Colonic mucosa (tissue), 4 donors: Measurements from ENCODE around the gene FSD2. TPM values are rescaled to one million over a fixed set of nuclear protein-coding genes. Genes with fewer than 3 reads are reported as not detected.
"Not testable (repeated sequence)": the region's sequence is repeated elsewhere in the genome, so short reads cannot be mapped to it uniquely, and the experiment has no call there.

Experiments
- DNase-seq: peaks from one replicate; pipeline ENCODE4 v3.0.0-alpha.2; 2020
- H3K27ac ChIP-seq: fragments of 200-600 bp; one replicate; pipeline ENCODE4 v1.8.0; 2021
- H3K27me3 ChIP-seq: fragments of 200-600 bp; one replicate; pipeline ENCODE4 v1.8.0; 2021
- H3K36me3 ChIP-seq: fragments of 200-600 bp; one replicate; pipeline ENCODE4 v1.8.0; 2021
- H3K4me1 ChIP-seq: fragments of 200-600 bp; one replicate; pipeline ENCODE4 v1.8.0; 2021; ENCODE audit warnings: mild to moderate bottlenecking
- H3K4me3 ChIP-seq: fragments of 200-600 bp; one replicate; pipeline ENCODE4 v1.8.0; 2021
- H3K9ac ChIP-seq, 2 donors: one replicate each; pipeline ENCODE4 v1.7.0; 2013; ENCODE audit warnings: control low read depth in 2 of 2, low read depth in 2 of 2, low read length in 2 of 2
- H3K9me3 ChIP-seq: fragments of 200-600 bp; one replicate; pipeline ENCODE4 v1.8.0; 2021
- intact Hi-C: fragments of 100-400 bp; cut with DNase I; formaldehyde crosslinking; loops from one replicate; pipeline ENCODE4 v1.14.1; 2022
- total RNA-seq, 2 donors: library from RNA; stranded (reverse); fragmentation: NEBNext Ultra II Directional in 1 of 2; extraction: Animal tissue kit (Norgen Biotek cat#: 25700) in 1 of 2; gene quantifications; one replicate each; pipeline ENCODE4 v1.2.1, GENCODE V29; 2021
- TF ChIP-seq, protein P1 (sequence below): fragments of 200-600 bp; IDR thresholded peaks from one replicate; pipeline ENCODE4 v1.8.0; 2022; ENCODE audit warnings: antibody characterized with exemption, mild to moderate bottlenecking
- donor health status: healthy.
- donor health status: DM: no; HTN: no; CAD: no.
- donor health status: DM: no; HTN: no; CAD: no.

The FSD2 gene
- total RNA-seq, 2 donors from 2014 or later: not detected

DNA sequence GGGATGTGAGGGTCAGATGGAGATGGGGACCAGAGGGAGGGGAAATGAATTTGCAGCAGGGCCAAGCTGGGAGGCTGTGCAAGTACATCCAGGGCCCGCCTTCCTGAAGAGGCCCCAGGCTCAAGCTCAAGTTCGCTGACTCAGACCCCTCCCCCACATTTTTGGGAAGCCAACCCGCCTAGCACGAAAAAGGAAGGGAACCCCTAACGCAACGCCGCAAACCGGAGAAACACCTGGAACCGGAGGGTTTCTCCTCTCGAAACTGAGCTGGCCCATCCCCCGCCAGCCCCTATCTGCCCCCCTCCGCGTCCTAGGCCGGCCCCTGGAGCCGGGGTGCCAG is 96.8 kb downstream of the FSD2 start:
- Histone ChIP-seq H3K4me1 (peaks cover 7% of the 10 kb centered on the region), H3K9ac (peak overlapping the region in 1 of 2 donors; percentile 43), H3K9me3 (no peaks in the 10 kb centered on the region), H3K27me3 (no peaks in the 10 kb centered on the region), H3K36me3 (no peaks in the 10 kb centered on the region), H3K4me3 (peak overlapping the region; percentile 85), H3K27ac (no peak overlapping the region)
- TF ChIP-seq, protein P1, sequence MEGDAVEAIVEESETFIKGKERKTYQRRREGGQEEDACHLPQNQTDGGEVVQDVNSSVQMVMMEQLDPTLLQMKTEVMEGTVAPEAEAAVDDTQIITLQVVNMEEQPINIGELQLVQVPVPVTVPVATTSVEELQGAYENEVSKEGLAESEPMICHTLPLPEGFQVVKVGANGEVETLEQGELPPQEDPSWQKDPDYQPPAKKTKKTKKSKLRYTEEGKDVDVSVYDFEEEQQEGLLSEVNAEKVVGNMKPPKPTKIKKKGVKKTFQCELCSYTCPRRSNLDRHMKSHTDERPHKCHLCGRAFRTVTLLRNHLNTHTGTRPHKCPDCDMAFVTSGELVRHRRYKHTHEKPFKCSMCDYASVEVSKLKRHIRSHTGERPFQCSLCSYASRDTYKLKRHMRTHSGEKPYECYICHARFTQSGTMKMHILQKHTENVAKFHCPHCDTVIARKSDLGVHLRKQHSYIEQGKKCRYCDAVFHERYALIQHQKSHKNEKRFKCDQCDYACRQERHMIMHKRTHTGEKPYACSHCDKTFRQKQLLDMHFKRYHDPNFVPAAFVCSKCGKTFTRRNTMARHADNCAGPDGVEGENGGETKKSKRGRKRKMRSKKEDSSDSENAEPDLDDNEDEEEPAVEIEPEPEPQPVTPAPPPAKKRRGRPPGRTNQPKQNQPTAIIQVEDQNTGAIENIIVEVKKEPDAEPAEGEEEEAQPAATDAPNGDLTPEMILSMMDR: no peak
- no peak for DNase-seq
- intact Hi-C loops: no loop called here

DNA sequence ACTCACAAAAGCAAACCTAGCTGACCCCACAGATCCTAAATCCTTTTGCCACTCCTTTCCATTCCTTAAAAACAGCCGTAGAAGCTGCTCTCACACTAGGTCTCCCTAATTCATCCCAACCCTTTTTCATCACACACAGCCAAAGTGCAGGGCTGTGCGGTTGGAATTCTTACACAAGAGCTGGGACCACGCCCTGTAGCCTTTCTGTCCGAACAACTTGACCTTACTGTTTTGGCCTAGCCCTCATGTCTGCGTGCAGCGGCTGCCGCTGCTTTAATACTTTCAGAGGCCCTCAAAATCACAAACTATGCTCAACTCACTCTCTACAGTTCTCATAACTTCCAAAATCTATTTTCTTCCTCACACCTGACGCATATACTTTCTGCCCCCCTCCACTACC is 100.0 kb downstream of the FSD2 start:
- intact Hi-C loops, H3K36me3 ChIP-seq, H3K4me1 ChIP-seq, H3K9ac ChIP-seq, H3K9me3 ChIP-seq, H3K4me3 ChIP-seq, DNase-seq, H3K27ac ChIP-seq, H3K27me3 ChIP-seq: not testable (repeated sequence)

Other genes with a start within 250 kb of the FSD2 start
- gene CPEB1, start 158.7 kb downstream of the FSD2 start, total RNA-seq: 1 to 10 TPM in 1 of 2 donors, under 1 TPM in 1; 0.40 to 1.4 TPM
- 1 to 10 TPM in 1 of 2 donors, under 1 TPM in 1; 0.82 to 1.2 TPM for gene AP3B2, start 96.2 kb downstream of the FSD2 start, total RNA-seq
- gene WHAMM, start 3.6 kb upstream of the FSD2 start, total RNA-seq: 10 to 100 TPM; 11.9 to 13.1 TPM
- gene HOMER2, start 146.7 kb upstream of the FSD2 start, total RNA-seq: 1 to 10 TPM; 2.4 to 3.1 TPM
- gene RAMAC, start 180.1 kb upstream of the FSD2 start, total RNA-seq: 10 to 100 TPM; 22.8 to 23.0 TPM
- gene C15orf40, start 205.6 kb upstream of the FSD2 start, total RNA-seq: 10 to 100 TPM; 19.0 to 22.7 TPM